ENCODE results near the gene EPHA6.

GRCh38 chr3:97793420-97794019, 979.1 kb downstream of the EPHA6 start:
- no peak for TF ChIP-seq POLR2A (IDR thresholded peaks at IDR 0.05)
- TF ChIP-seq CTCF (IDR thresholded peaks at IDR 0.05) = peak; percentile 64 to 84 (median 74)
